GM18499 (cell line): Measurements from ENCODE around the gene CD84.
"Not testable (repeated sequence)": the region's sequence is repeated elsewhere in the genome, so short reads cannot be mapped to it uniquely, and the experiment has no call there.

Experiments
- ATAC-seq: cut with Tn5 transposase; IDR thresholded peaks from one replicate; pipeline ENCODE4 v1.9.1; 2021; ENCODE audit warnings: moderate number of reproducible peaks; ENCODE audit not compliant: insufficient read depth, unreplicated experiment

CD84 gene

DNA sequence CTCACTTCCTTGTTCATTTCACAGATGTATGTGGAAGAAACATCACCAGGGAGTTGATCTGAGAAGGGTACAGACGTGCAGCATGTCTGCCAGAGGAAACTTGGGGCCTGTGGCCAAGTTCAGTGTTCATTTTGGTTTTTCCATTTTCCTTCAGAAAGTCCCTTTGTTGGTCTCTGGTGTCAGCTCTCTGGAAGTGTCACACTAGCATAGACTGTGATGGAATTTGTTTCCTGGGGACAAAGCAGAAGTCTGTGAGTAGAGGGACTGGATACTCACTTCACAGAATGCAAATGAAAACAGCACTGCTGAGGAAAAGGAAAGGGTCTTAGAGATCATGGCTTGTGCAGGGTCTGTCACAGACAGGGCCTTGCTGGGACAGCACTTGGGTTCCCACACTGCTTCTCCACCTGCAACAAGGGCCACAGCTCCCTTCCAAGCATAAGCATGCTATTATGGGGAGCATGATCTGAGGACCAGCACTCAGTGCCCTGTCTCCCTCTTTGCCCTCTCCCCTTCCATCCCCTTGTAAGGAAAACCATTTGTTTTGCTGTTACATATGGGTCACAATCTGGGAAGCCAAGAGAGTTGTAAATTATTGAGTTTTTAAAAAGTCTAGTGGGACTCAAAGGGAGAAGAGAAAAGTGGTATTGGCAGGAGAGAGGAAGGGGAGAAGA is 31.4 kb upstream of the CD84 start:
- ATAC-seq = no peak

DNA sequence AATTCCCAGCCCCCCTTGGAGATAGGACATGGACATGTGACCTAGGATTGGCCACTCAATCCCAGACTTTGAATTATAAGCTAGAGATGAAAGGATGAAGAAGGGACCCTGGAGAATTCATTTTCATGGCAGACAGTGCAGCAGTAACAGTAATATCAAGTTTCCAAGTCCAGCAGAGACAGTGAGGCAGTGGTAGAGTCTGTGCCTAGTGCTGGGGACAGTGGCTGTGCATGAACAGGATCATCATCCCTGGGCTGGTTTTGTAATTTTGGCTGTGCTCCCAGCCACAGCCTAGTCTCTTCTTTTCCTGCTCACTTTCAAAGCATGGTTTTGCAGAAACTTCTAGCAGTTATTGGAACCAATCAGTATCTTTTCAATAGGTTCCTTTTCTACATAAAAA is 29.6 kb upstream of the CD84 start:
- no peak for ATAC-seq

DNA sequence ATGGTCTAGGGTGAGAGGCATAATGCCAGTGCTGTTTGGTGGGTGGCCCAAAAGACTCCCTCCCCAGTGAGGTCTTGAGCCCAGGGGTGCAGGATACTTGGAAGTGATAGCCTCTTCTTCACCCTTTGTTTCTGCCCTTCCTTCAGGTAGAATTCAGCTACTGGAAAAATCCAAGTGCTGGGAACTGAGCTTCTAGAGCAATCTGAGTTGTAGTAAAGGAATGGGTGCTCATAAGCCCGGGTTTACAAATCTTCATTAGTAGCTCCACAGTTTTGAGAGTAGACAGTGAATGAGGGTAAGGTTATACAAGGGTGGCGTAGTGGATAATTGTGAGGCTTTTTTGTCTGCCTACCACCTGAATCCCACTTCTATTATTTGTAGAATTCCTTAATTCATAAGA is 29.2 kb upstream of the CD84 start:
- ATAC-seq = no peak

DNA sequence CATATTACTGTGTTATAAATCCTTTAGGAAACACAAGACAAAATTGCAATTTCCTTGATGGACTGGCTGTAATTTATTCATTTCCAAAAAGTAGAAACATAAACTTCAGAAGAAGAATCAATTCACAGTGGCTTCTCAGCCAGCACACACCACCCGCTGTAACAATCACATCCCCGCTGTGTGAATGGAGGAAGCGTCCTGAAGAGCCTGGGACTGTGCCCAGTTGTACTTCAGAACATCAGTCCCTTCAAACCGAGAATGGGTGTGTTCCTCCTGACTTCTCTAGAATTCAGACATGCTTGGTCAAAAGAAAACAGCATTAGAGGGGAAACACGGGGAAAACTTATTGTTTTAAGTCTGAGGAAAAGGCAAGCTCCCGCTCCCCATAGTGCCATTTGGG is 28.8 kb upstream of the CD84 start:
- ATAC-seq = no peak

DNA sequence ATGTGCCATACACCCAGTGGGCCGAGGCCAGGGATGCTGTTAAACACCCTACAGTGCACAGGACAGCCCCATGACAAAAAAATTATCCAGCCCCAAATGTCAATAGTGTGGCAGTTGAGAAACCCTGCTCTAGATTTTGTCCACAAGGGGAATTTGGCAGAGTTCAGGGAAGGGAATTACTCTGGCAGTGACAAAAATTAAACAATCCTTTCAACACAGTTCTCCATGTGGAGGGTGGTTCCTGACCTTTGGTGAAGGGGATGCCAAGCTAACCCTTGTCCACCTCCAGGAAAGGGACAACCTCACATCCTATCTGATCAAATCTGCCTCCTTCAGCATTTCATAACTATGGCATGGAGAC is 28.4 kb upstream of the CD84 start:
- ATAC-seq = no peak

DNA sequence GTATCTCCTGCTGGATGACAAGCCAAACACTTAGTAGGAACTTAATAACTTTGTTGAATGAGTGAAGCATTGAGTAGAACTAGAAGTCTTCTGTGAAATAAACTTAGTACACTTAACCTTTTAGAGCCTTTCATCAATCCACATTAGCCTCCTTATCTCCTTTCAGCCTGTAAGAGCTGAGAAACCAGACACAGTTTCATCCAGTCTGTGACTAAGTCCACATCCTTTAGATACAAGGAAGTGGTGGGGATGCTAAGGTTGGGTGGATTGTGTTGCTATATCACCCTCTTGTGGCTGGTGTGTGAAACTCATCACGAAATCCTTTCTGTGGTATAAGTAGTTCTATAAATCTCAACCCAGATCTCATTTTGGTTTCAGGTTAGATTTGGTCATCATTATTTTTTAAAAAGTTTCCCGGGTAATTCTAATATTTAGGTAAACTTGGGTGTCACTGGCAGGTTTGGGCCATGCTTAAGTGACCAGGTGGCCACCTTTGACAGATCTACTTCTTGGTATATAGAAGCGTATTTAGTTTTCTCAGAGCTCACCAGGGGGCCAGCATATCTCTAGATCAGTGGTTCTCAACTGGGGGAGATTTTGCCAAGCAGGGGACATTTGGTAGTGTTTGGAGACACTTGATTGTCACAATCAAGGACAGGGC is 27.8 kb upstream of the CD84 start:
- no peak for ATAC-seq

DNA sequence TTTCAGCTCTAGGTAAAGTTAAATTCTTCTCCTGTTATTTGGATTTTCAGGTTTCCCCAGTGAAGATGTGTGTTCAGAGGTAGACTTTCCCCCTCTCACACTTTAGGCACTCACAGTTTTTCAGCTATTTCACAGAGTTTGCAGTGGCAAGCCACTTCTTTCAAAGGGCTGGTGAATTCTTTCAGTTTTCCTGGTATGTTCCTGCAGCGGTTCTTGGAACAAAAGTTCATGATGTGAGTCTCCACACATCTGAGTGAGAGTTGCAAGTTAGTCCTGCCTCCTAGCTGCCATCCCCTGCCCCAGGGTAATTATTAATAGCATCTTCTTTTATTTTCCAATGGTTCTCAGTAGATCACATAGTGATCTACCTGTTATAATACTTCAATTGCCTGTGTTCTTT is 27.3 kb upstream of the CD84 start:
- no peak for ATAC-seq

DNA sequence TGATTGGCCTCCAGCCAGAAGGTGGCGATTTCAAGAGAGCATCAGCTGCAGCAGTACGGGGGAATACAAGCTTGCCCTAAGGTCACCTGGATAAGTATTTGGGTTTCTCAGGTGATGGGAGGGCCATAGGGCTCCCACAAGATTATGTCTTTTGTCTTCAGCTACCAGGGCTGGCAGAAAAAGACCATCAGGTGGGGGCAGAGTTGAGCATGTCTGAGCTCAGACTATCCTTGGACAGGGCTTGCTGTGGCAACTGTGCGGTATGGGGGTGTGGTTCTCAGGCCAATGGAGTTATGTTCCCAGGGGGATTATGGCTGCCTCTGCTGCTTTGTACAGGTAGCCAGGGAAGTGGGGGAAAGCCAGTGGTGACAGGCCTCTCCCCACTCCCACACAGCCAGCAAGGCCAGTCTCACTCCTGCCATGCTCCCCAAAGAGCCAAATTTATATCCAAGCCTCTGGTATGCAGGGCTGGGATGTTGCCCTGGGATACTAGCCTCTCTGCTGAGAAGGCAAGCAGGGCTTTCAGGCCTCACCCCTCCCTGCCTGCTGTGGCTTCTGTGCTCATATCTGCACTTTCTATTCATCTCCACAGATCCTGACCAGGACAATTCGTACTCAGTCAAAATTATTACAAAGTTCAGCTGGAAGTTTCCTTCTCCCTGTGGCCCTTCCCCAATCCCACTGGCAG is 26.6 kb upstream of the CD84 start:
- no peak for ATAC-seq

DNA sequence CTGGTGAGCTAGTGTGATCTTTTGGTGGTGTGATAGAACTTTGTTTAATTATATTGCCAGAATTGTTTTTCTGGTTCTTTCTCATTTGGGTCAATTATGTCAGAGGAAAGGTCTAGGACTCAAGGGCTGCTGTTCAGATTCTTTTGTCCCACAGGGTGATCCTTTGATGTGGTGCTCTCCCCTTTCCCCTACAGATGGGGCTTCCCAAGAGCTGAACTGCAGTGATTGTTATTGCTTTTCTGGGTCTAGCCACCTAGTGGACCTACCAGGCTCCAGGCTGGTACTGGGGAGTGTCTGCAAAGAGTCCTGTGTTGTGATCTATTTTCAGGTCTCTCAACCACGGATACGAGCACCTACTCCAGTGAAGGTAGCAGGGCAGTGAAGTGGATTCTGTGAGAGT is 25.9 kb upstream of the CD84 start:
- no peak for ATAC-seq

DNA sequence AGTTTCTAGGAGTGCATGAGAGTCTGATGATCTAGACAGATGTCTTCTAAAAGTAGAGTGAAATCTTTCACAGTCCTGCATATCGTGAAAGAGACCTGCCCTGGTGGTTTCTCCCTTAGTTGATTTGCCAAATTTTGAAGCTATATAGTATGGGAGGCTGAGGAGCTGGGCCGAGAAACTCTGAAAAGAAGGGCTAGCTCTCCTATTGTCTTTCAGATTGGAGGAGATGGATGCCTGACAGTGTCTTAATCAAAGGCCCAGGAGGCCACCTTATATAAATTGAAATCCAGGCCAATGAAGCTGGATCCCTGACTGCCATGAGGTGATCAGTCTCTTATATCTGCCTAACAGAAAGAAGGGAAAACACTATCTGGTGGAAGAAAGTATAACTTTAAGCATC is 18.4 kb upstream of the CD84 start:
- no peak for ATAC-seq

DNA sequence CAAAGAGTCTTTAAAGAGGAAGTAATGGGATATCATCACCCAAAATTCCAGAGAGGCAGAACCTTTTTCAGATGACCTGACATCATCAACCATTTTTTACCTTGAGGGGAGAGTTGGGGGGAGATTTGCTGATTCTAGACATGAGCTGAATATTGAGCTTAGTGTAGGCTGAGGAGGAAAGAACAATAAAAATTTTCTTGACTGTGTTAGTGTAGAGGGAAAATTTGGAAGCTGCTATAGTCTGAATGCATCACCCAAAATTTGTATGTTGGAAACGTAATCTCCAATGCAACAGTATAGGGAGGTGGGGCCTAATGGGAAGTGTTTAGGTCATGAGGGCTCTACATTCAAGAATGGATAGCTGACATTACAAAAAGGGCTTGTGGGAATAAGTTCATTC is 17.8 kb upstream of the CD84 start:
- no peak for ATAC-seq

DNA sequence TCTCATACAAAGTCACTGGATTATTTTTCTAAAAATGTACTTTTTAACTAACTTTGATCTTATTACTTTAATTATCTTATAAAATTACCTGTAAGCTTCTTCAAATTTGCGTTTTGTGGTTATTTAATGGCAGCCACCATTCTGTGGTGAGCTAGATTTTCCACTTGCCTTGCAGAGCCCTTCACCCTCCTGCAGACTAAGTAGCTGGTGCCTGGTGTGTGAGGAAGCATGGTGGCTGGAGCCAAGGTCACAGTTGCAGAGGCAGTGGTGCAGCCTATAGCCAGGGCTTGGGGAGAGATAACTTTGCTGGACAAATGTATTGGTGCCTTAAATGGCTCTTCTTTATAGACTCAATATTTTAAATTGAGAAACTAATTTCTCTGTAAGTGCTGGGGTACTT is 11.2 kb upstream of the CD84 start:
- ATAC-seq = no peak

DNA sequence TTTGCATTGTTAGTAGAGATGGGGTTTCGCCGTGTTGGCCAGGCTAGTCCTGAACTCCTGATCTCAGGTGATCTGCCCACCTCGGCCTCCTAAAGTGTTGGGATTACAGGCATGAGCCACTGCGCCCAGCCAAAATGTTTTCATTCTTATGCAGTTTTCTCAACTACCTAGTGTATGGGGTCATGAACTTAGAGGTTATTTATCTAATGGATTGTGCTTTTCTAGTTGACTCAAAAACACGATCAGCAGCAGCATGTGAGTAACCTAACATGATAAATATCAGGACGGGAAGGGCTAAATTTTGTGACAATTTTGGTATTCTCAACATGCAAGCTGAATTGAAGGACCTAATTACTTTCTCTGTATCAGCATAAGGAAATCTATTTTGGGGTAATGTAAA is 9.2 kb upstream of the CD84 start:
- ATAC-seq = no peak

DNA sequence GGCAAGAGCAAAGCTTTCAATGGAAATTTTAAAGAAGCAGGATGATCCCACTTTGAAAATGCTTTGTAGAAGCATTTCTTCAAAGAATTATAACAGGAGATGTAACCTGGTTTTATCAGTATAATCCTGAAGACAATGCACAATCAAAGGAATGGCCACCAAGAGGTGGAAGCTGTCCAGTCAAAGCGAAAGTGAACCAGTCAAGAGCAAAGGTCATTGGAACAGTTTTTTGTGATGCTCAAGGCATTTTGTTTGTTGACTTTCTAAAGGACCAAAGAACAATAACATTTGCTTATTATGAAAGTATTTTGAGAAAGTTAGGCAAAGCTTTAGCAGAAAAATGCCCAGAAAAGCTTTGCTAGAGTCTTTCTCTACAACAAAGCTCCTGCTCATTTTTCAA is 5.5 kb upstream of the CD84 start:
- no peak for ATAC-seq

DNA sequence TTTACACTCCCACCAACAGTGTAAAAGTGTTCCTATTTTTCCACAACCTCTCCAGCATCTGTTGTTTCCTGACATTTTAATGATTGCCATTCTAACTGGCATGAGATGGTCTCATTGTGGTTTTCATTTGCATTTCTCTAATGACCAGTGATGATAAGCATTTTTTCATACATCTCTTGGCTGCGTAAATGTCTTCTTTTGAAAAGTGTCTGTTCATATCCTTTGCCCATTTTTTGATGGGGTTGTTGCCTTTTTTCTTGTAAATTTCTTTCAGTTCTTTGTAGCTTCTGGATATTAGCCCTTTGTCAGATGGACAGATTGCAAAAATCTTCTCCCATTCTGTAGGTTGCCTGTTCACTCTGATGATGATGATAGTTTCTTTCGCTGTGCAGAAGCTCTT is 3.7 kb upstream of the CD84 start:
- not testable (repeated sequence) for ATAC-seq

DNA sequence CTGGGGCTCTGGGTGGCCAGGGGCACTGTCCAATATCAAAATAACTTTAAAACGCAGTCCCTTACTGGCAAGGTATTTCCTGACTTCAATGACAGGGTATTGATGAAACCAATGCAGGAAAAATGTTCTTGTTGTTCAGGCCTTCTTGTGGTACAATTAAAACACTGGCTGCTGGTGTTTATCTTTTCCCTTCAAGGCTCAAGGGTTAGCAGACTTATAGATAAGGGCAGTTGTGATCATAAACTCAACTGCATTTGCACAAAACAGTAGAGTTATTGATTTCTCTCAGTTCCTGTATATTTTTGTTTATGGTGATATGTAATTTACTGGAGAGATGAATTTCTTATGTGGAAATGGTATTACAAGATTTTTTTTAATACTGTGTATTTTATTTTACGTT is 2.7 kb upstream of the CD84 start:
- no peak for ATAC-seq

DNA sequence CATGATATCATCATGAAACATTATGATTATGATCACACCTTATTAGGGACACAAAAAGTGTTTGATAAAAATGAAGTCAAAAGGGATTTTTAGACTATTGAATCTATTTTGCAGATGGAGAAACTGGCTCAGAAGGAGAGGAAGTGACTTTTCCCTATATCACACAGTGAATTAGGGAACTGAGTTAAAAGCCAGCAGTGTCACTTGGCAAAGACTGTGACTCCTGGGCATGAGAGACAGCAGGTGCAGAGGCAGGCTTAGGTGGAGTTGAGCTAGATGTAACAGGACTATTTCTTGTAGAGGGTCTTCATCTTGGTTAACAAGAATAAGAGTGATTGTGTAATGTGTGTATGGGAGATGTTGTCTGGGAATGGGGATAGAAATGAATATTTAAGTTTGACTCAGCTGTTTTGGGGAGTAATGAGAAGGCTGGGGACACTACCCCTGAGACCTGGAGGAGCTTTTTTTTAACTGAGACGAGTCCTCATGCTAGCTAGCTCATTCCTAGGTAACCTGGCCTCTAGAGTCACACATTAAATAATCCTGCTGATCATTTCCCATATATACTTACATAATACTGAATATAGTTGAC is 1.0 kb upstream of the CD84 start:
- ATAC-seq = no peak

DNA sequence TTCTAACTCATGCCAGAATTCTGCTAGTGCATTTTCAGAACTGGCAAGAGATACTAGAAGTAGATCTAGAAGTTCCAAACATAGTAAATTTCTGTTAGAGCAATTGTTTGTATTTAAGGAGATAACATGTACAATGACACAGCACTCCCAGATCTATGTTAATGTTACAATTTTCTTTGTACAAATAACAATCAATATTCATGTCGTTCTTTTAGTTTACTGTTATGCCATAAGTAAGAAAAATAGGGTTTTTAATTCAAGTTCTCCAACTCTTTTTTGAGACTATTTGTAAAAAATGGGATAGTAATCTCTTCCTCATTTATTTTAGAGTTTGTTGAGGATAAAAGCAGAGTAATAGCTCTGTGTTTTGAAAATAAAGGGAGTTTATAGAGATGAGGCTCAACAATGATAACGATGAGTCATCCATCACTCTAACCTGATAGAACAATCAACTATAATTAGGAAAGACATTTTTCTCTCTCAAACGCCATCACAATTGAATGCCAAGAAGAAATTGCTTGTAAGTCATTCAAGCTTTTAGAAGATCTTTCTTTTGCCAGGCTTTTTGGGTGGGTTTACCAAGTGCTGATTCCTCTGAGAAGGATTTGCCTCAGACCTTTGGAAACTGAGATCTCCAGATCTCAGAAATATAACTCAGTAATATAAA is 638 bp downstream of the CD84 start:
- no peak for ATAC-seq

DNA sequence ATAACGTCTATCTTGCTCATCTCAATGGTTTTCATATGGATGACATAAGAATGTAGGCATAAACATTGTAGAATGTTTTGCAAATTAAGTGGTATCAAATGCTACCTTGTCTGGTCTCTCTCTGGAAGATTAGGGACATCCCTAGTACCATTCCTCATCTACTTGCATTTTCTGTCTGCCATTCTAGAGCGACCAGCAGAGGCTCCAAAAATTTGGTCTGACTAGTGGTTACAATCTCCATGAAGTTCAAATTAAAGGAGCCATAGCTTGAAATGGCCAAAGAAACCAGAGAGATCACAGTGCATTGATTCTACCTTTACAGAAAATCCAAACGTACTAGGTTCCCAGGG is 1.1 kb downstream of the CD84 start:
- no peak for ATAC-seq

DNA sequence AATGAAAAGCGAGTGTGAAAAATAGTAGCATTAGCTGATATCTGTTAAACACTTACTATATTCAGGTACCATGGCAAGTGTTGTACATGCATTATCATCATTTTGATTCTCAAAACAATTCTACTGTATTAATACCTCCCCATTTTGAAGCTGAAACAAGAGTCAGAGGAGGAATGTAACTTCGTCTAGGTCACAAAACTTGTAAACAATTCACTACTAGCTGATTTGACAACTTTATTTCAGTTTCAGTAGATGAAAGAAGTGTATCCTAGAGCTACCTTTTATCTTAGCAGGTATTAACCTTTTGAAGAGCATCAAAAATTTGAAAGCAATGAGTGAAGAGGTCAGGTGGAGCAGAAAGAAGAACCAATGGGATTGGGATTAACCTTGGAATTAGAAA is 1.6 kb downstream of the CD84 start:
- no peak for ATAC-seq

DNA sequence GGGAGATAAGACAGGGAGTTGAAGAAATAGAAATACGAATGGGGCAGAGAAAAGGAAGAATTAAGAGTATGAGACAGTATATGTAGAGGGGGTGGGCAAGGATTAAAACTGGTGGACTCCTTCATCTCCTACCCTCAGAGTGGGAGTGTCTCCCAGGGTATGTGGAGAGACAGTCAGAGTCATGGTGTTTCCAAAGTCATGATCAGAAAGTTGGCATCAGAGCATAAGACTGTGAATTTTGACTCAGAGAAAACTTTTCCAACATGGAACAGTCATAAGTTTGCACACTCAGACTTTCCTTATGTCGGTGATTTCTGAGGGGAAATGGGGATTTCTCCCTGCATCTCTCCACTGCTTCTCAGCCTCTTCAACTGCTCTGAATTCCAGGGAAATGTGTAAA is 2.4 kb downstream of the CD84 start:
- no peak for ATAC-seq
